ENCODE data around the gene UBAC1.
A peak's percentile ranks its signal among the peaks of the same experiment; 100 is the strongest.
"Not testable (repeated sequence)": the region's sequence is repeated elsewhere in the genome, so short reads cannot be mapped to it uniquely, and the experiment has no call there.

UBAC1 gene

DNA sequence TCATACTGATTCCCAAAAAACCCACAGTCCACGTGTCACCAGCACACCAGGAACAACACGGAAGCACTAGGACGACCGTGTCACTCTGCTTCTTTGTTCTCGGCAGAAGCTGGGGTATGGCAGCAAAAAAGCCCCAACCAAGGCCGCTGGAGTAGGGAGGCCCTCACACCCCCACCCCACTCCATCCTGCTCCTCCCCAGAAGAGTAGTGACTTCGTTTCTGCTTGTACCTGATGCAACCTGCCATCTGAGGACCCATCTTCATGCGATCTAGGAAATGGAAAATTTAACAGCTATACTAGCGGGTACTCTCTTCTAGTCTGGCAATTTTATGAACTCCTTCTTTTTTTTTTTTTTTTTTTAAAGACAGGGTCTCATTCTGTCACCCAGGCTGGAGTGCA, 3.7 kb downstream of the UBAC1 start:
- Mint-ChIP-seq H3K4me1 (peaks cover 60% of the 10 kb centered on the region), H3K9me3 (no peaks in the 10 kb centered on the region), H3K27me3 (ENCODE audit: low read depth, poor library complexity) (peaks cover 15% of the 10 kb centered on the region), H3K27ac (no peak overlapping the region), H3K4me3 (no peak overlapping the region), H3K36me3 (ENCODE audit: low read depth) (peaks cover 15% of the 10 kb centered on the region)
- TF ChIP-seq, protein P1, sequence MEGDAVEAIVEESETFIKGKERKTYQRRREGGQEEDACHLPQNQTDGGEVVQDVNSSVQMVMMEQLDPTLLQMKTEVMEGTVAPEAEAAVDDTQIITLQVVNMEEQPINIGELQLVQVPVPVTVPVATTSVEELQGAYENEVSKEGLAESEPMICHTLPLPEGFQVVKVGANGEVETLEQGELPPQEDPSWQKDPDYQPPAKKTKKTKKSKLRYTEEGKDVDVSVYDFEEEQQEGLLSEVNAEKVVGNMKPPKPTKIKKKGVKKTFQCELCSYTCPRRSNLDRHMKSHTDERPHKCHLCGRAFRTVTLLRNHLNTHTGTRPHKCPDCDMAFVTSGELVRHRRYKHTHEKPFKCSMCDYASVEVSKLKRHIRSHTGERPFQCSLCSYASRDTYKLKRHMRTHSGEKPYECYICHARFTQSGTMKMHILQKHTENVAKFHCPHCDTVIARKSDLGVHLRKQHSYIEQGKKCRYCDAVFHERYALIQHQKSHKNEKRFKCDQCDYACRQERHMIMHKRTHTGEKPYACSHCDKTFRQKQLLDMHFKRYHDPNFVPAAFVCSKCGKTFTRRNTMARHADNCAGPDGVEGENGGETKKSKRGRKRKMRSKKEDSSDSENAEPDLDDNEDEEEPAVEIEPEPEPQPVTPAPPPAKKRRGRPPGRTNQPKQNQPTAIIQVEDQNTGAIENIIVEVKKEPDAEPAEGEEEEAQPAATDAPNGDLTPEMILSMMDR (IDR thresholded peaks at IDR 0.05), result no peak
- no peak for DNase-seq

DNA sequence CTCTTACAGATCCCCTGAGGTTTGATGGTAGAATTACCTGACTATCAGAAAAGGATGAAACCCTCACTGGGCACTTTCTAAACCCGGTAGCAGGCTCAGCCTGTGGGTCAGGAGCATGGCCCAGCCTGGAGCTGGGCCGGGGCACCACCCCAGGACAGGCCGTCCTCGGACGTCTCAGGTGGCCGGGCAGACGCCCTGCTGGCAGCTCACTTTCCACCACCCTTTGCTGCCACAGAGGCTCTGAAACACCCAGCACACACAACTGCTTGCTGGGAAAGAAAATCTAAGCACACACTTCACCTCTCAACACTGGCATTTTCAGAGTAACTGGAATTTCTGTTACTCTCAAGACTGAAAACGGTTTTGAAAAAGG, 4.4 kb downstream of the UBAC1 start:
- no peak overlapping the region for H3K4me3 Mint-ChIP-seq
- H3K27me3 Mint-ChIP-seq (ENCODE audit: low read depth, poor library complexity), result peaks cover 8% of the 10 kb centered on the region
- no peaks in the 10 kb centered on the region for H3K9me3 Mint-ChIP-seq
- TF ChIP-seq, protein P1 (IDR thresholded peaks at IDR 0.05), result no peak
- H3K27ac Mint-ChIP-seq, result no peak overlapping the region
- H3K36me3 Mint-ChIP-seq (ENCODE audit: low read depth), result peaks cover 15% of the 10 kb centered on the region
- no peak for DNase-seq
- H3K4me1 Mint-ChIP-seq, result peaks cover 60% of the 10 kb centered on the region

GRCh38 chr9:135955934-135956801, 5.0 kb downstream of the UBAC1 start:
- Mint-ChIP-seq H3K4me3 (no peak overlapping the region), H3K27ac (peak overlapping the region; percentile 79), H3K27me3 (ENCODE audit: low read depth, poor library complexity) (peaks cover 3% of the 10 kb centered on the region)

DNA sequence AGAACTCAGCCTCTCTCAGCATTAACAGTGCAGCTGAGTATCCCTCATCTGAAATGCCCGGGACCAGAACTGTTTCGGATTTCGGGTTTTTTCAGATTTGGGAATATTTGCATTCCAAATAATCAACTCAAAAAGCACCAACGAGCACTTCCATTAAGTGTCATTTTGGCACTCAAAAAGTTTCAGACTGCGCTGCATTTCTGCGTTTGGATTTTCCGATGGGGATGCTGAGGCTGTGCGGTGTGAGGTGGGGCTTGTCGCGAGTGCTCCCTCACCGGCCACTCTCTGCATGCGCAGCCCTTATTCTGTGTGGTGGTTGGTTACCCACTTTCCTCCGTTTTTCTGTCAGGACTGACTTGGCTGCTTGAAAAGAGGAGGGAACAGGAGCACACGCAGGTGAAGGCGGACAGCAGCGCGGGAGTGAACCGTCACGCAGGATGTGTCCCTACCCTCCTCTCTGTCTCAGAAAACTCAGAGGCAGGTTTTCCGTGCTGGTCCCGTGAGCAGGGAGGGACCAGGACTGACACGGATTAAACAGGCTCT, 8.4 kb downstream of the UBAC1 start:
- H3K9me3 Mint-ChIP-seq, result no peaks in the 10 kb centered on the region
- H3K4me1 Mint-ChIP-seq, result peaks cover 73% of the 10 kb centered on the region
- peak overlapping the region; percentile 94 for H3K27ac Mint-ChIP-seq
- TF ChIP-seq, protein P1 (IDR thresholded peaks at IDR 0.05), result no peak
- DNase-seq, result no peak
- peaks cover 40% of the 10 kb centered on the region for H3K36me3 Mint-ChIP-seq (ENCODE audit: low read depth)
- H3K27me3 Mint-ChIP-seq (ENCODE audit: low read depth, poor library complexity), result no peaks in the 10 kb centered on the region
- peak overlapping the region; percentile 25 for H3K4me3 Mint-ChIP-seq

More at GRCh38 chr9:135955934-135956801, 5.0 kb downstream of the UBAC1 start:
- peaks cover 56% of the 10 kb centered on the region for H3K4me1 Mint-ChIP-seq
- H3K36me3 Mint-ChIP-seq (ENCODE audit: low read depth), result peaks cover 15% of the 10 kb centered on the region
- no peaks in the 10 kb centered on the region for H3K9me3 Mint-ChIP-seq
- TF ChIP-seq, protein P1 (IDR thresholded peaks at IDR 0.05), result no peak
- DNase-seq, result no peak

DNA sequence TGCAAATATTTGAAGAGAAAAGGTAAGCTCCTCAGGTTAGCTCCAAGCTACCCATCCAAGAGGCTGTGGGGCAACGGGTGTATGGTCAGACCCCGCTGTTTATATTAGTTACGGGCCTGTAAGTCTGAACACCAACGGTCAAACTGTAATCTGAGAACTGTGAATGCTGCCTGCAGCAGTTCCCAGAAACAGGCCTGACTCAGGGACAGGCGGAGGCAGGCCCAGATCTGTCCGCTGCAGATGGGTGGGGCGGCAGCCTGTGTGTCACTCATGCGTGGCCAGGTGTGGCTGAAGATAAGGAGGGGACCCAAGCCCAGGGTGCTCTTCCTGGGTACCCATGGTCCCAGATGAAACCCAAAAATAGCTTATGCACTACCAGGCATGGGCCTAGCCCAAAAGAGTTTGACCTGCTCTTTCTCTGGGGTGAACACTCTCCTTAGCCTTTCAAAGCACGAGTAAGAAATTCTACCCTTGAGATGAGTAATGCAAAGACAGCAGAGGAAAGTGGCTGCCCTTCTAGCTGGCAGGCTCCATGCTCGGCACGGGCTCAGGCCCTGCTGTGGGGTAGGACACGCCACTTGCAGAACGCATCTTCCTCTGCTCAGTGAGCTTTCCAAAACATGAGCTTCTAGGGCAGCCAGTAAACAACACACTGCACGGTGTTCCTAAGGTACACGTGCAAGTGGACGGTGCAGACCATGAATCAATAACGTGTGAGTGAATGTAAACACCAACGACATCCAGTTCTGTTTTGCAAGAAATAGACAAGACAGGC, 9.1 kb downstream of the UBAC1 start:
- H3K36me3 Mint-ChIP-seq (ENCODE audit: low read depth), result peaks cover 44% of the 10 kb centered on the region
- TF ChIP-seq, protein P1 (IDR thresholded peaks at IDR 0.05), result no peak
- no peaks in the 10 kb centered on the region for H3K9me3 Mint-ChIP-seq
- H3K4me3 Mint-ChIP-seq, result peak overlapping the region; percentile 58
- peak; percentile 56 for DNase-seq
- peaks cover 73% of the 10 kb centered on the region for H3K4me1 Mint-ChIP-seq
- H3K27me3 Mint-ChIP-seq (ENCODE audit: low read depth, poor library complexity), result no peaks in the 10 kb centered on the region
- H3K27ac Mint-ChIP-seq, result peak overlapping the region; percentile 94

DNA sequence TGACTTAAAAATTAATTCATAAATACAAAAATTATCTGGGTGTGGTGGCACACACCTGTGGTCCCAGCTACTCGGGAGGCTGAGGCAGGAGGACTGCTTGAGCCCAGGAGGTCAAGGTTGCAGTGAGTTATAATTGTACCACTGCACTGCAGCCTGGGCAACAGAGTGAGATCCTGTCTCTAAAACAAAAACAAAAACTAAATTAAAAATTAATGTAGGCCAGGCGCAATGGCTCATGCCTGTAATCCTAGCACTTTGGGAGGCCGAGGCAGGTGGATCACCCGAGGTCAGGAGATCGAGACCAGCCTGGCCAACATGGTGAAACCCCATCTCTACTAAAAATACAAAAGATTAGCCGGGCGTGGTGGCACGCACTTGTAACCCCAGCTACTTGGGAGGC, 9.9 kb downstream of the UBAC1 start:
- not testable (repeated sequence) for DNase-seq; H3K27ac Mint-ChIP-seq; H3K27me3 Mint-ChIP-seq (ENCODE audit: low read depth, poor library complexity); H3K4me3 Mint-ChIP-seq; H3K9me3 Mint-ChIP-seq
- peaks cover 44% of the 10 kb centered on the region for H3K36me3 Mint-ChIP-seq (ENCODE audit: low read depth)
- peaks cover 66% of the 10 kb centered on the region for H3K4me1 Mint-ChIP-seq

DNA sequence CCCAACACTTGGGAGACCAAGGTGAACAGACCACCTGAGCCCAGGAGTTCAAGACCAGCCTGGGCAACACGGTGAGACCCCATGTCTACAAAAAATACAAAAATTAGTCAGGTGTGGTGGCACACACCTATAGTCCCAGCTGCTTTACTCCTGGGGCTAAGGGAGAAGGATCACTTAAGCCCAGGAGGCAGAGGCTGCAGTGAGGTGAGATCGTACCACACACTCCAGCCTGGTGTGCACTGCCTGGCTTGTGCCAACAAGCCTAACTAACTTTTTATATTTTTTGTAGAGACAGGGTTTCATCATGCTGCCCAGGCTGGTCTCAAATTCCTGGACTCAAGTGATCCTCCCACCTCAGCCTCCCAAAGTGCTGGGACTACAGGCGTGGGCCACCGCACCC, 10.3 kb downstream of the UBAC1 start:
- H3K36me3 Mint-ChIP-seq (ENCODE audit: low read depth), result peaks cover 49% of the 10 kb centered on the region
- H3K27me3 Mint-ChIP-seq (ENCODE audit: low read depth, poor library complexity), result not testable (repeated sequence)

More for the DNA sequence above, 10.3 kb downstream of the UBAC1 start:
- H3K4me1 Mint-ChIP-seq, result peaks cover 62% of the 10 kb centered on the region
- not testable (repeated sequence) for H3K9me3 Mint-ChIP-seq, H3K27ac Mint-ChIP-seq, DNase-seq, H3K4me3 Mint-ChIP-seq

Data from nephron progenitor cell (in vitro differentiated cells).